ENCODE results near the gene TTC28. TPM values are rescaled to one million over a fixed set of nuclear protein-coding genes. Genes with fewer than 3 reads are reported as not detected.

The TTC28 gene
- total RNA-seq, 1 experiment from 2014 or later = not detected

GRCh38 chr22:28016781-28017557, 662.7 kb downstream of the TTC28 start:
- ChIA-PET POLR2A (no interaction called here), CTCF (interaction anchor here (0.6 to 3.7 kb wide), 2 partner anchors 130 to 416 kb away, joined by 3 to 25 read pairs; no protein-coding TSS in a partner anchor)
- H3K4me3 Mint-ChIP-seq (ENCODE audit: unreplicated experiment) = no peak overlapping the region
- no TSS peak for BruUV-seq (replicated peaks)
- no peak for DNase-seq (ENCODE audit: unreplicated experiment)
- H3K36me3 Mint-ChIP-seq (ENCODE audit: insufficient read depth, unreplicated experiment) = peaks cover 6% of the 10 kb centered on the region
- peaks cover 10% of the 10 kb centered on the region for H3K4me1 Mint-ChIP-seq (ENCODE audit: insufficient read depth, unreplicated experiment)
- no peaks in the 10 kb centered on the region for H3K9me3 Mint-ChIP-seq (ENCODE audit: unreplicated experiment)
- H3K27ac Mint-ChIP-seq (ENCODE audit: low read depth, unreplicated experiment) = no peak overlapping the region
- no peak for TF ChIP-seq CTCF (IDR thresholded peaks at IDR 0.05; ENCODE audit: unreplicated experiment)
- intact Hi-C loops (cut with micrococcal nuclease) = no loop called here
- peaks cover 2% of the 10 kb centered on the region for H3K27me3 Mint-ChIP-seq (ENCODE audit: insufficient read depth, unreplicated experiment)

- Mint-ChIP-seq H3K36me3 (ENCODE audit: insufficient read depth, unreplicated experiment) (peaks cover 4% of the 10 kb centered on the region), H3K27ac (ENCODE audit: low read depth, unreplicated experiment) (no peak overlapping the region), H3K4me3 (ENCODE audit: unreplicated experiment) (no peak overlapping the region), H3K4me1 (ENCODE audit: insufficient read depth, unreplicated experiment) (peaks cover 10% of the 10 kb centered on the region), H3K27me3 (ENCODE audit: insufficient read depth, unreplicated experiment) (no peaks in the 10 kb centered on the region), H3K9me3 (ENCODE audit: unreplicated experiment) (no peaks in the 10 kb centered on the region)
- no TSS peak for BruUV-seq (replicated peaks)
- TF ChIP-seq CTCF (IDR thresholded peaks at IDR 0.05; ENCODE audit: unreplicated experiment) = no peak
- intact Hi-C loops (cut with micrococcal nuclease) = no loop called here
- ChIA-PET POLR2A (interaction anchor here (0.6 kb wide), 1 partner anchor 199 kb away, joined by 5 read pairs; no protein-coding TSS in a partner anchor), CTCF (interaction anchor here (0.6 to 3.7 kb wide), 4 partner anchors 24 to 584 kb away, joined by 3 to 25 read pairs (median 4); no protein-coding TSS in a partner anchor)
- no peak for DNase-seq (ENCODE audit: unreplicated experiment)
Observed at GRCh38 chr22:28015676-28016601, 663.7 kb downstream of the TTC28 start.

- Mint-ChIP-seq H3K36me3 (ENCODE audit: insufficient read depth, unreplicated experiment) (no peaks in the 10 kb centered on the region), H3K4me3 (ENCODE audit: unreplicated experiment) (no peak overlapping the region), H3K27ac (ENCODE audit: low read depth, unreplicated experiment) (no peak overlapping the region), H3K27me3 (ENCODE audit: insufficient read depth, unreplicated experiment) (no peaks in the 10 kb centered on the region), H3K4me1 (ENCODE audit: insufficient read depth, unreplicated experiment) (peaks cover 8% of the 10 kb centered on the region), H3K9me3 (ENCODE audit: unreplicated experiment) (no peaks in the 10 kb centered on the region)
- CTCF ChIA-PET = interaction anchor here (0.6 to 3.7 kb wide), 8 partner anchors 24 to 606 kb away, joined by 3 to 25 read pairs (median 4); no protein-coding TSS in a partner anchor
- TF ChIP-seq CTCF (IDR thresholded peaks at IDR 0.05; ENCODE audit: unreplicated experiment) = no peak
- no TSS peak for BruUV-seq (replicated peaks)
- intact Hi-C loops (cut with micrococcal nuclease) = no loop called here
- no peak for DNase-seq (ENCODE audit: unreplicated experiment)
- POLR2A ChIA-PET = interaction anchor here (0.6 to 1.2 kb wide), 3 partner anchors 108 to 448 kb away, joined by 3 to 5 read pairs (median 4); no protein-coding TSS in a partner anchor
Observed at GRCh38 chr22:28015046-28015425, 664.6 kb downstream of the TTC28 start.
